ENCODE data around the gene INTS11. TPM values are rescaled to one million over a fixed set of nuclear protein-coding genes. Genes with fewer than 3 reads are reported as not detected.
A peak's percentile ranks its signal among the peaks of the same experiment; 100 is the strongest.

INTS11 gene
- total and polyA plus RNA-seq, 9 of the 15 experiments (the other 6 are each of a cell fraction or from before 2014, with no cell fraction given): 3.6 to 183 (median 110) TPM

- TF ChIP-seq, protein P1, sequence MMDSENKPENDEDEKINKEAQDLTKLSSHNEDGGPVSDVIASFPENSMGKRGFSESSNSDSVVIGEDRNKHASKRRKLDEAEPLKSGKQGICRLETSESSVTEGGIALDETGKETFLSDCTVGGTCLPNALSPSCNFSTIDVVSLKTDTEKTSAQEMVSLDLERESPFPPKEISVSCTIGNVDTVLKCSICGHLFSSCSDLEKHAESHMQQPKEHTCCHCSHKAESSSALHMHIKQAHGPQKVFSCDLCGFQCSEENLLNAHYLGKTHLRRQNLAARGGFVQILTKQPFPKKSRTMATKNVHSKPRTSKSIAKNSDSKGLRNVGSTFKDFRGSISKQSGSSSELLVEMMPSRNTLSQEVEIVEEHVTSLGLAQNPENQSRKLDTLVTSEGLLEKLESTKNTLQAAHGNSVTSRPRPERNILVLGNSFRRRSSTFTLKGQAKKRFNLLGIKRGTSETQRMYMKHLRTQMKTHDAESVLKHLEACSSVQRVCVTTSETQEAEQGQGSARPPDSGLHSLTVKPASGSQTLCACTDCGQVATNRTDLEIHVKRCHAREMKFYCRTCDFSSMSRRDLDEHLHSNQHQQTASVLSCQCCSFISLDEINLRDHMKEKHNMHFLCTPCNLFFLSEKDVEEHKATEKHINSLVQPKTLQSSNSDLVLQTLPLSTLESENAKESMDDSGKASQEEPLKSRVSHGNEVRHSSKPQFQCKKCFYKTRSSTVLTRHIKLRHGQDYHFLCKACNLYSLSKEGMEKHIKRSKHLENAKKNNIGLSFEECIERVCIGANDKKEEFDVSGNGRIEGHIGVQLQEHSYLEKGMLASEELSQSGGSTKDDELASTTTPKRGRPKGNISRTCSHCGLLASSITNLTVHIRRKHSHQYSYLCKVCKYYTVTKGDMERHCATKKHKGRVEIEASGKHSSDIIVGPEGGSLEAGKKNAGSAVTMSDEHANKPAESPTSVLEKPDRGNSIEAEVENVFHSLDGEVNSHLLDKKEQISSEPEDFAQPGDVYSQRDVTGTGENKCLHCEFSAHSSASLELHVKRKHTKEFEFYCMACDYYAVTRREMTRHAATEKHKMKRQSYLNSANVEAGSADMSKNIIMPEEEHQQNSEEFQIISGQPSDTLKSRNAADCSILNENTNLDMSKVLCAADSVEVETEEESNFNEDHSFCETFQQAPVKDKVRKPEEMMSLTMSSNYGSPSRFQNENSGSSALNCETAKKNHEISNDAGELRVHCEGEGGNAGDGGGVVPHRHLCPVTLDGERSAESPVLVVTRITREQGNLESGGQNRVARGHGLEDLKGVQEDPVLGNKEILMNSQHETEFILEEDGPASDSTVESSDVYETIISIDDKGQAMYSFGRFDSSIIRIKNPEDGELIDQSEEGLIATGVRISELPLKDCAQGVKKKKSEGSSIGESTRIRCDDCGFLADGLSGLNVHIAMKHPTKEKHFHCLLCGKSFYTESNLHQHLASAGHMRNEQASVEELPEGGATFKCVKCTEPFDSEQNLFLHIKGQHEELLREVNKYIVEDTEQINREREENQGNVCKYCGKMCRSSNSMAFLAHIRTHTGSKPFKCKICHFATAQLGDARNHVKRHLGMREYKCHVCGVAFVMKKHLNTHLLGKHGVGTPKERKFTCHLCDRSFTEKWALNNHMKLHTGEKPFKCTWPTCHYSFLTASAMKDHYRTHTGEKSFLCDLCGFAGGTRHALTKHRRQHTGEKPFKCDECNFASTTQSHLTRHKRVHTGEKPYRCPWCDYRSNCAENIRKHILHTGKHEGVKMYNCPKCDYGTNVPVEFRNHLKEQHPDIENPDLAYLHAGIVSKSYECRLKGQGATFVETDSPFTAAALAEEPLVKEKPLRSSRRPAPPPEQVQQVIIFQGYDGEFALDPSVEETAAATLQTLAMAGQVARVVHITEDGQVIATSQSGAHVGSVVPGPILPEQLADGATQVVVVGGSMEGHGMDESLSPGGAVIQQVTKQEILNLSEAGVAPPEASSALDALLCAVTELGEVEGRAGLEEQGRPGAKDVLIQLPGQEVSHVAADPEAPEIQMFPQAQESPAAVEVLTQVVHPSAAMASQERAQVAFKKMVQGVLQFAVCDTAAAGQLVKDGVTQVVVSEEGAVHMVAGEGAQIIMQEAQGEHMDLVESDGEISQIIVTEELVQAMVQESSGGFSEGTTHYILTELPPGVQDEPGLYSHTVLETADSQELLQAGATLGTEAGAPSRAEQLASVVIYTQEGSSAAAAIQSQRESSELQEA (IDR thresholded peaks at IDR 0.05; ENCODE audit: low read depth): no peak
- no peak for TF ChIP-seq CHD4 (IDR thresholded peaks at IDR 0.05; ENCODE audit: insufficient read depth, insufficient replicate concordance, low read depth, low read length, poor library complexity, severe bottlenecking)
- TF ChIP-seq ZNF217 (CRISPR knock-in tag; IDR thresholded peaks at IDR 0.05): no peak
- TF ChIP-seq TCF7L2 (IDR thresholded peaks at IDR 0.05; ENCODE audit: low read depth, low read length): no peak
- TF ChIP-seq ZNF24 (IDR thresholded peaks at IDR 0.05): no peak
- TF ChIP-seq, protein P2, sequence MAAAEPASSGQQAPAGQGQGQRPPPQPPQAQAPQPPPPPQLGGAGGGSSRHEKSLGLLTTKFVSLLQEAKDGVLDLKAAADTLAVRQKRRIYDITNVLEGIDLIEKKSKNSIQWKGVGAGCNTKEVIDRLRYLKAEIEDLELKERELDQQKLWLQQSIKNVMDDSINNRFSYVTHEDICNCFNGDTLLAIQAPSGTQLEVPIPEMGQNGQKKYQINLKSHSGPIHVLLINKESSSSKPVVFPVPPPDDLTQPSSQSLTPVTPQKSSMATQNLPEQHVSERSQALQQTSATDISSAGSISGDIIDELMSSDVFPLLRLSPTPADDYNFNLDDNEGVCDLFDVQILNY (CRISPR knock-in tag; IDR thresholded peaks at IDR 0.05): no peak
- TF ChIP-seq CXXC5 (CRISPR knock-in tag; IDR thresholded peaks at IDR 0.05): peak; percentile 42
- TF ChIP-seq ZNF766 (CRISPR knock-in tag; conservative IDR thresholded peaks at IDR 0.05): no peak
- no peak for TF ChIP-seq CEBPG (CRISPR knock-in tag; IDR thresholded peaks at IDR 0.05)
- no peak for TF ChIP-seq CEBPG (tag; conservative IDR thresholded peaks at IDR 0.05 in 1 of 2, IDR thresholded peaks at IDR 0.05 in 1 of 2)
- TF ChIP-seq SMARCA4 (IDR thresholded peaks at IDR 0.05): no peak
- no peak for TF ChIP-seq ARID3A (IDR thresholded peaks at IDR 0.05; ENCODE audit: borderline replicate concordance, low read depth, low read length)
- peak; percentile 57; the same call in 1 of the 2 replicates for TF ChIP-seq SAFB (IDR thresholded peaks at IDR 0.05; ENCODE audit: borderline replicate concordance, low read depth, low read length)
- no peak for TF ChIP-seq STAG1 (CRISPR knock-in tag; IDR thresholded peaks at IDR 0.05; ENCODE audit: borderline replicate concordance)
- TF ChIP-seq, protein P3, sequence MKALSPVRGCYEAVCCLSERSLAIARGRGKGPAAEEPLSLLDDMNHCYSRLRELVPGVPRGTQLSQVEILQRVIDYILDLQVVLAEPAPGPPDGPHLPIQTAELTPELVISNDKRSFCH (CRISPR knock-in tag; IDR thresholded peaks at IDR 0.05): no peak
- TF ChIP-seq, protein P3 (tag; IDR thresholded peaks at IDR 0.05): no peak
Measured at GRCh38 chr1:1293263-1294249, 30.9 kb downstream of the INTS11 start (continued).

All from K562 (cell line).